ENCODE data around the gene CCDC187.

GRCh38 chr9:136276716-136277115 lies 27.2 kb downstream of the CCDC187 start:
- no peak for TF ChIP-seq YY1 (IDR thresholded peaks at IDR 0.05; ENCODE audit: insufficient read depth, insufficient read length)
- no peak for TF ChIP-seq ZNF274 (IDR thresholded peaks at IDR 0.05; ENCODE audit: low read depth, low read length)
- no peak for TF ChIP-seq SUZ12 (IDR thresholded peaks at IDR 0.05; ENCODE audit: extremely low read depth, insufficient read depth, insufficient read length)

Data from NT2/D1 (cell line).